HG02973 (cell line): Measurements from ENCODE around the gene WFDC2.

Experiments
- ATAC-seq: cut with Tn5 transposase; IDR thresholded peaks from one replicate; pipeline ENCODE4 v1.9.1; 2021; ENCODE audit warnings: moderate library complexity; ENCODE audit not compliant: unreplicated experiment

Gene WFDC2

GRCh38 chr20:45469336-45470261, at the start of gene WFDC2:
Gene WFDC2 (plus strand): TSS chr20:45469753. CDS start chr20:45469782, 29 bp downstream.
- no peak for ATAC-seq

GRCh38 chr20:45420125-45420524, 49.4 kb upstream of the WFDC2 start:
- ATAC-seq = no peak

- ATAC-seq = no peak
Measured at GRCh38 chr20:45423700-45424099, 45.9 kb upstream of the WFDC2 start.

- no peak for ATAC-seq
Measured at GRCh38 chr20:45425561-45425960, 44.0 kb upstream of the WFDC2 start.

- ATAC-seq = no peak
Measured at GRCh38 chr20:45426320-45427016, 43.1 kb upstream of the WFDC2 start.

GRCh38 chr20:45427236-45428149, 42.1 kb upstream of the WFDC2 start:
- no peak for ATAC-seq

- ATAC-seq = no peak
Measured at GRCh38 chr20:45429618-45430017, 39.9 kb upstream of the WFDC2 start.

- peak; percentile 57 for ATAC-seq
Measured at GRCh38 chr20:45432294-45432693, 37.3 kb upstream of the WFDC2 start.

GRCh38 chr20:45433316-45433715, 36.2 kb upstream of the WFDC2 start:
- ATAC-seq = no peak

GRCh38 chr20:45433976-45434375, 35.6 kb upstream of the WFDC2 start:
- ATAC-seq = no peak

GRCh38 chr20:45436732-45437485, 32.6 kb upstream of the WFDC2 start:
- ATAC-seq = peak; percentile 61

GRCh38 chr20:45440424-45440823, 29.1 kb upstream of the WFDC2 start:
- ATAC-seq = no peak

GRCh38 chr20:45440891-45441685, 28.5 kb upstream of the WFDC2 start:
- ATAC-seq = no peak

- ATAC-seq = no peak
Measured at GRCh38 chr20:45441746-45442145, 27.8 kb upstream of the WFDC2 start.

GRCh38 chr20:45444050-45444449, 25.5 kb upstream of the WFDC2 start:
- ATAC-seq = no peak

- ATAC-seq = no peak
Measured at GRCh38 chr20:45445805-45446562, 23.6 kb upstream of the WFDC2 start.

GRCh38 chr20:45448270-45448669, 21.3 kb upstream of the WFDC2 start:
- no peak for ATAC-seq

- no peak for ATAC-seq
Measured at GRCh38 chr20:45449528-45449927, 20.0 kb upstream of the WFDC2 start.
